PFSK-1 (cell line): ENCODE data around the gene NCOR2.

ENCODE experiments used
- FOXP2 ChIP-seq: optimal IDR thresholded peaks from 2 replicates; pipeline ENCODE3; 2011; ENCODE audit warnings: borderline replicate concordance, control low read depth, inconsistent platforms; ENCODE audit not compliant: insufficient read depth; ENCODE audit errors: extremely low read length, extremely low read depth
- POLR2AphosphoS5 ChIP-seq: IDR thresholded peaks from 2 replicates; pipeline ENCODE4 v1.6.1; 2012; ENCODE audit warnings: low read depth, mild to moderate bottlenecking, control low read depth, low read length, moderate library complexity
- SIN3A ChIP-seq: IDR thresholded peaks from 2 replicates; pipeline ENCODE4 v1.6.1; 2012; ENCODE audit warnings: mild to moderate bottlenecking, low read length, moderate library complexity, borderline replicate concordance; ENCODE audit not compliant: insufficient read depth
- TAF1 ChIP-seq: IDR thresholded peaks from 2 replicates; pipeline ENCODE4 v1.6.1; 2012; ENCODE audit warnings: low read length, control low read depth, borderline replicate concordance; ENCODE audit not compliant: insufficient read depth
- TF ChIP-seq, protein P1 (sequence below), 2 experiments: IDR thresholded peaks; 2 replicates each; pipeline versions ENCODE4 v1.6.1 to v1.8.0; 2011 to 2012; ENCODE audit warnings: low read depth in 2 of 2, low read length in 2 of 2, control low read depth in 1 of 2, inconsistent platforms in 1 of 2, mild to moderate bottlenecking in 1 of 2, moderate library complexity in 1 of 2; ENCODE audit not compliant: insufficient read depth in 1 of 2

NCOR2 gene

DNA sequence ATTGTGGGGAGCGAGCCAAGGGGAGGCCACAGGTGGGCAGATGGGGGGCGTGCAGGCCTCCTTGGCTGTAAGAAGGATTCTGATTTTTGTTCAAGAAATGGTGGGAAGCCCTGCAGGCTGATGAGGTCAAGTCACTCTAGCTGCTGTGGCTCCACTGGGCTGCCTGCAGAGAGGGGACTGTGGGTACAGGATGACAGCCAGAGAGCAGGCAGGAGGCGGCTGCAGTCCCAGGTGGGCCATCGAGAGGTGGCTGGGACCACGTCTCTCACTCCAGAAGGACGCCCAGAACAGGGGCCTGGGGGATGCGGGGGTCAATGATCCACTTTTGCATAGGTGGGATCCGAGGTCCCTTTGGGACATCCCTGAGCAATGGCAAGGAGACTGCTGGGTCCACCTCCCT lies 9.1 kb downstream of the NCOR2 start:
- TF ChIP-seq SIN3A: no peak
- TF ChIP-seq FOXP2: no peak
- TF ChIP-seq TAF1: no peak

DNA sequence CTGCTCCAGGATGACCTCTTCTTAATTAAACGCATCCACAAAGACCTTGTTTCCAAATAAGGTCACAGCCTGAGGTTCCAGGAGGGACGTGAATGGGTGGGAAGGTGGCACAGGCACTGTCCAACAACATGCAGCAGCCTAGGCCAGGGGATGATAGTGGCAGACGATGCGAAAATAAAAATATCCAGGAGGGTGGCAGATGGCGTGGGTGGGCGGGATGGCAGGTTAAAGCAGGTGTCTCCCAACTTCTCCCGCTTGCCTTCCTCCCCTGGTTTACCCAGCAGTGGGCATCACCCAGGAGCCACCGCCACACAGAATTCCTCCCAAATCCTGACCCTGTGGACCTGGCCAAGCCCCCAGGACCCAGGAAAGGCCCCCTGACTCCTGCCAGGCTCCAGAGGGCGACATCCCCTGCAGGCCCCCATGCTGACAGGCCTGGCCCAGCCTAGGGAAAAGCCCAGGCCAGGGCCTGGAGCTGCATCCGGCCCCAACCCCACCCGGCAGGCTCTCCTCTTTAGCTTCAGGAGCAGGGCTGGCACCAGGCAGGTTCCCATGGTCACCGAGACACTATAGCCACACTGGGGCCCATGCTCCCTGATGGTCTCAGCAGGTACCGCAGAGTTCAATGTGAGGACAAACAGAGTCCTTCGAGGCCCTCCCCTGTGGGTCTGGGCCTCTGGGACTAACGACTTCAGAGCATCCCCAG lies 9.7 kb downstream of the NCOR2 start:
- no peak for TF ChIP-seq FOXP2
- TF ChIP-seq TAF1: no peak
- TF ChIP-seq SIN3A: no peak
- TF ChIP-seq, protein P1, sequence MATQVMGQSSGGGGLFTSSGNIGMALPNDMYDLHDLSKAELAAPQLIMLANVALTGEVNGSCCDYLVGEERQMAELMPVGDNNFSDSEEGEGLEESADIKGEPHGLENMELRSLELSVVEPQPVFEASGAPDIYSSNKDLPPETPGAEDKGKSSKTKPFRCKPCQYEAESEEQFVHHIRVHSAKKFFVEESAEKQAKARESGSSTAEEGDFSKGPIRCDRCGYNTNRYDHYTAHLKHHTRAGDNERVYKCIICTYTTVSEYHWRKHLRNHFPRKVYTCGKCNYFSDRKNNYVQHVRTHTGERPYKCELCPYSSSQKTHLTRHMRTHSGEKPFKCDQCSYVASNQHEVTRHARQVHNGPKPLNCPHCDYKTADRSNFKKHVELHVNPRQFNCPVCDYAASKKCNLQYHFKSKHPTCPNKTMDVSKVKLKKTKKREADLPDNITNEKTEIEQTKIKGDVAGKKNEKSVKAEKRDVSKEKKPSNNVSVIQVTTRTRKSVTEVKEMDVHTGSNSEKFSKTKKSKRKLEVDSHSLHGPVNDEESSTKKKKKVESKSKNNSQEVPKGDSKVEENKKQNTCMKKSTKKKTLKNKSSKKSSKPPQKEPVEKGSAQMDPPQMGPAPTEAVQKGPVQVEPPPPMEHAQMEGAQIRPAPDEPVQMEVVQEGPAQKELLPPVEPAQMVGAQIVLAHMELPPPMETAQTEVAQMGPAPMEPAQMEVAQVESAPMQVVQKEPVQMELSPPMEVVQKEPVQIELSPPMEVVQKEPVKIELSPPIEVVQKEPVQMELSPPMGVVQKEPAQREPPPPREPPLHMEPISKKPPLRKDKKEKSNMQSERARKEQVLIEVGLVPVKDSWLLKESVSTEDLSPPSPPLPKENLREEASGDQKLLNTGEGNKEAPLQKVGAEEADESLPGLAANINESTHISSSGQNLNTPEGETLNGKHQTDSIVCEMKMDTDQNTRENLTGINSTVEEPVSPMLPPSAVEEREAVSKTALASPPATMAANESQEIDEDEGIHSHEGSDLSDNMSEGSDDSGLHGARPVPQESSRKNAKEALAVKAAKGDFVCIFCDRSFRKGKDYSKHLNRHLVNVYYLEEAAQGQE (IDR thresholded peaks at IDR 0.05; ENCODE audit: insufficient read depth in 1 of 2, low read depth in 2 of 2, low read length in 2 of 2): no peak
- no peak for TF ChIP-seq POLR2AphosphoS5

DNA sequence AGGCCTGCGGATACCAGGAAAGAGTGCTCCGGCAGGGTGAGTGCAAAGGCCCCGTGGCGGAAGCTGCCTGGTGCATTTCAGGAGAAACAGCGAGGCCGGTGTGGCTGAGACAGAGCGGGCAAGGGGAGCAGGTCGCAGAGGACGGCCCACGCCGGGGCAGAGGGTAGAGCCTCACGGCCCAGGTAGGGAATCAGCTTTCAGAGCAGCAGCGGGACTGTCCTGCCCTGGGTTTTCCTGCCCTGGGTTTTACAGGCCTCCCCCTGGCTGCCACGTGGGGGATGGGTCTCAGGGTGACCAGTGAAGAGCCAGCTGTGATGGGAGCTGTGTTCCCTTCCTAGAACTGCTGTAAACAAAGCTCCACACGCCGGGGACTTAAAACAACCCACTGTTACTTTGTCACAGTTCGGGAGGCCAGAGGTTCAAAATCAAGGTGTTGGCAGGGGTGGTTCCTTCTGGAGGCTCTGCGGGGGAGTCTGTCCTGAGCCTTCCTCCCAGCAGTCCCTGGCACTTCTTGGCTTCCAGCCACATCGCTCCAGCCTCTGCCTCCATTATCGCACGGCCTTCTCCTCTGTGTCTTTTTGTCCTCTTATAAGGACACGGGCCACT lies 10.4 kb downstream of the NCOR2 start:
- TF ChIP-seq, protein P1 (IDR thresholded peaks at IDR 0.05; ENCODE audit: insufficient read depth in 1 of 2, low read depth in 2 of 2, low read length in 2 of 2): no peak
- TF ChIP-seq SIN3A (no peak), TAF1 (no peak), POLR2AphosphoS5 (no peak), FOXP2 (no peak)

DNA sequence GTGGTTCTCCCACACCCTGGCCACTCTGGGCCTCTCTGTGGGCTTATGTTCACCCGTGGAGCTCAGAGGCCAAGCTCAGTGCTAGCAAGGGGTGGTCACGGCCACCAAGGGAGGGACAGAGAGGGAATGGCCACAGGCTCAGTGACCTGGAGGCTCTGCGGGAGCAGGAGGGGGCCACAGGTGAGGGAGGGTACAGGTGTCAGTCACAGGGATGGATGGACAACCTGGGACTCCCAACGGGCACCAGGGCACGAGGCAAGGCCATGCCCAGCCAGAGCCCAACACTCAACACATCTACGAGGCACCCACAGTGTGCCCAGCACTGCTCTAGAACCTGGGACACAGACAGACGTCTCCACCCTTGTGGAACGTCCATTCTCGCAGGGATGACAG lies 11.3 kb downstream of the NCOR2 start:
- TF ChIP-seq POLR2AphosphoS5 (no peak), TAF1 (no peak), FOXP2 (no peak), SIN3A (no peak)
- TF ChIP-seq, protein P1 (IDR thresholded peaks at IDR 0.05; ENCODE audit: insufficient read depth in 1 of 2, low read depth in 2 of 2, low read length in 2 of 2): no peak

DNA sequence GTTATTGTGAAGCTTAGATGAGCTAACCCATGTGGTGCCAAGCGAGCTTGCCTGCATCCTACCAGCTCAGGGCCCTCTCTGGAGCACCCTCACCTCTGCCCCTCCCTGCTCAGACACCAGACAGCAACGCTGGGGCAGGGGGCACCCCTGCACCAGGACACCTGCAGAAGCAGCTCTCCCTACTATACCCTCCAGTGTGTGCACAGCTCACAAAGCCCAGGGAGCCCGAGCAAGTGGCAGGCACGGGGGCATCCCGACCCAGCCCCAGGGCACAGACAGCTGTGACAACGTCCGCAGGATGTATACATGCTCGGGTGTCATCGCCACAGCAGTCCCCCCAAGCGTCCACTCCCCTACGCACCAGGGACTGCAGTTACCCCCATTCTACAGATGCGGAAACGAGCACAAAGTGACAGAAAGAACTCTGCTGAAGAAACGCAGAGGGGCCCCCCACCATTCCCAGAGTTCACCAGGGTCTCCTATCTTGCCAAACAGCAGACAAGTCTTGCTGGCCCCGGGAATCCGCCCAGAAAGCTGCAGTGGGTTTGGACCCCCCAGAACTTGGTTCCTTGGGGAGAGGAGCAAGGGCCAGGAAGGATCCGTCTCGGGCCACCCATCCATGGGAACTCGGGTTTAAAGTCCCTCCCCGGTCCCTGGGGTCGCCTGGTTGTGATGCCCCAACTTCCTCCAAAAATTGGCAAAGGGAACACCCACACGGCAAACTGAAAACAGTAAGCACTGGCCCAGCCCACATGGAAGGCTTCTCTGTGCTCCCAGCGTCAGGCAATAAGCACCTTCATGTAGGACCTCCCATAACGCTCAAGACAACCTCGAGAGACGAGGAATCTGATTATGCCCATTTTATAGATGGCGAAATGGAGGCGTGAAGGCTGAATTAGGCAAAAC lies 12.0 kb downstream of the NCOR2 start:
- no peak for TF ChIP-seq FOXP2
- no peak for TF ChIP-seq POLR2AphosphoS5
- no peak for TF ChIP-seq TAF1
- TF ChIP-seq SIN3A: no peak
- TF ChIP-seq, protein P1 (IDR thresholded peaks at IDR 0.05; ENCODE audit: insufficient read depth in 1 of 2, low read depth in 2 of 2, low read length in 2 of 2): no peak
